K562 (cell line): ENCODE measurements around the gene NPAS2. TPM values are rescaled to one million over a fixed set of nuclear protein-coding genes. Genes with fewer than 3 reads are reported as not detected.

ENCODE experiments used
- ATAC-seq: fragments of 200-7000 bp; cut with Tn5 transposase; 3 replicates; pipeline ENCODE4 v1.9.1; 2020; ENCODE audit warnings: moderate library complexity
- BruUV-seq: library from RNA; stranded (reverse); fragments of 400-500 nt; replicated peaks from 2 replicates; lab custom pipeline; 2021; lab: Mats Ljungman, UMichigan
- CTCF ChIA-PET: fragments of 300-600 bp; formaldehyde crosslinking; extraction: SDS; loops from one replicate; lab custom pipeline; 2021; ENCODE audit warnings: low intra/inter-chr PET ratio; lab: Yijun Ruan, JAX
- POLR2A ChIA-PET: fragments of 300-600, 350-650 bp; sonication (Branson Sonifier 250); formaldehyde crosslinking; extraction: SDS; loops from one replicate; lab custom pipeline; 2021; ENCODE audit warnings: antibody characterized with exemption, inconsistent platforms; lab: Yijun Ruan, JAX
- DNase-seq, 4 experiments: peaks; one replicate each; pipeline versions ENCODE4 v3.0.0 to v3.0.0-alpha.2; 2011 to 2018; ENCODE audit warnings: low spot score in 3 of 4, mixed read lengths in 3 of 4; ENCODE audit errors: extremely low read depth in 1 of 4
- FAIRE-seq: peaks from 2 replicates; lab custom pipeline; 2011; peaks lifted over from hg19 to GRCh38; lab: Jason Lieb, UNC
- H2AFZ ChIP-seq: 2 replicates; pipeline ENCODE4 v1.6.0; 2011; ENCODE audit warnings: low read depth, low read length, control low read depth, inconsistent platforms
- H3K27ac ChIP-seq: fragments of 200-600 bp; 3 replicates; pipeline ENCODE4 v1.8.0; 2011; ENCODE audit warnings: low read depth, mild to moderate bottlenecking, control low read depth, inconsistent platforms, low read length, moderate library complexity, mixed read lengths; ENCODE audit errors: extremely low read depth
- H3K27me3 ChIP-seq, 2 experiments: fragments of 300-600 bp in 1 of 2; 2 replicates in 1 of 2; 3 replicates in 1 of 2; pipeline versions ENCODE4 v1.6.0 to v1.8.0; 2011; ENCODE audit warnings: inconsistent platforms in 2 of 2, low read length in 2 of 2, mild to moderate bottlenecking in 1 of 2, mixed read lengths in 1 of 2, moderate library complexity in 1 of 2; ENCODE audit not compliant: control insufficient read depth in 2 of 2, insufficient read depth in 2 of 2
- H3K36me3 ChIP-seq: fragments of 300-600 bp; 3 replicates; pipeline ENCODE4 v1.8.0; 2011; ENCODE audit warnings: mild to moderate bottlenecking, low read length, inconsistent platforms; ENCODE audit not compliant: control insufficient read depth, insufficient read depth
- H3K4me1 ChIP-seq, 2 experiments: fragments of 200-600 bp in 1 of 2; replicated peaks in 1 of 2; 2 replicates in 1 of 2; 3 replicates in 1 of 2; pipeline versions ENCODE4 v1.5.1 to v1.8.0; 2011; ENCODE audit warnings: inconsistent platforms in 2 of 2, low read length in 2 of 2, mild to moderate bottlenecking in 1 of 2, mixed read lengths in 1 of 2, moderate library complexity in 1 of 2; ENCODE audit not compliant: control insufficient read depth in 2 of 2, insufficient read depth in 2 of 2
- H3K4me2 ChIP-seq: 2 replicates; pipeline ENCODE4 v1.6.1; 2011; ENCODE audit warnings: low read length, control low read depth, inconsistent platforms, mixed read lengths; ENCODE audit not compliant: insufficient read depth
- H3K4me3 ChIP-seq: fragments of 200-600 bp; sonication (generic), shearing (Covaris generic); 2 replicates; pipeline ENCODE4 v1.5.1; 2016; ENCODE audit warnings: control low read depth, inconsistent platforms
- H3K79me2 ChIP-seq: fragments of 200-600 bp; 3 replicates; pipeline ENCODE4 v1.8.0; 2011; ENCODE audit warnings: low read length, inconsistent platforms; ENCODE audit not compliant: control insufficient read depth, insufficient read depth
- H3K9ac ChIP-seq, 2 experiments: 2 replicates each; pipeline versions ENCODE4 v1.6.0 to v1.6.1; 2011; ENCODE audit warnings: low read depth in 2 of 2, low read length in 2 of 2, control low read depth in 1 of 2, inconsistent platforms in 1 of 2, mild to moderate bottlenecking in 1 of 2, mixed read lengths in 1 of 2; ENCODE audit not compliant: insufficient read depth in 1 of 2
- H3K9me1 ChIP-seq: one replicate; pipeline ENCODE4 v1.6.0; 2011; ENCODE audit warnings: inconsistent platforms, mild to moderate bottlenecking, low read length, moderate library complexity; ENCODE audit not compliant: control insufficient read depth, insufficient read depth
- H3K9me3 ChIP-seq: replicated peaks from 2 replicates; pipeline ENCODE4 v1.5.1; 2011; ENCODE audit warnings: low read depth, low read length, inconsistent platforms; ENCODE audit not compliant: control insufficient read depth, insufficient read depth
- H4K20me1 ChIP-seq: replicated peaks from 2 replicates; pipeline ENCODE4 v1.6.1; 2011; ENCODE audit warnings: low read length, inconsistent platforms, mixed read lengths; ENCODE audit not compliant: control insufficient read depth, insufficient read depth
- BACH1 ChIP-seq: fragments of 200-800 bp; sonication (Bioruptor generic); IDR thresholded peaks from 2 replicates; pipeline ENCODE4 v1.6.1; 2016; ENCODE audit warnings: missing genetic modification characterization, missing compliant biosample characterization
- E4F1 ChIP-seq: fragments of 250-450 bp; sonication (Bioruptor Pico); IDR thresholded peaks from 2 replicates; pipeline ENCODE4 v1.5.0; 2021; ENCODE audit warnings: mild to moderate bottlenecking, borderline replicate concordance
- FUS ChIP-seq: fragments of 200-400 bp; formaldehyde crosslinking; optimal IDR thresholded peaks from 2 replicates; pipeline ENCODE3; 2017; ENCODE audit warnings: low read depth, low read length
- HDGF ChIP-seq: fragments of 450-650 bp; IDR thresholded peaks from 2 replicates; pipeline ENCODE4 v1.6.1; 2016
- HMG20B ChIP-seq: fragments of 250-450 bp; sonication (Bioruptor Pico); IDR thresholded peaks from 2 replicates; pipeline ENCODE4 v1.5.0; 2021; ENCODE audit warnings: mild to moderate bottlenecking
- KDM1A ChIP-seq, 2 experiments: fragments of 450-650 bp; IDR thresholded peaks; 2 replicates each; pipeline ENCODE4 v1.6.1; 2016; ENCODE audit warnings: mild to moderate bottlenecking in 2 of 2
- KLF1 ChIP-seq: fragments of 450-650 bp; IDR thresholded peaks from 2 replicates; pipeline ENCODE4 v1.6.1; 2016; ENCODE audit warnings: missing genetic modification characterization, missing compliant biosample characterization
- NFIC ChIP-seq: fragments of 450-650 bp; IDR thresholded peaks from 2 replicates; pipeline ENCODE4 v1.6.1; 2017; ENCODE audit warnings: mild to moderate bottlenecking, inconsistent platforms
- PBX2 ChIP-seq, 2 experiments: IDR thresholded peaks in 1 of 2; conservative IDR thresholded peaks in 1 of 2; 2 replicates each; pipeline ENCODE4 v1.6.1; 2016; ENCODE audit warnings: low read depth in 2 of 2, mild to moderate bottlenecking in 1 of 2, missing compliant biosample characterization in 1 of 2, missing genetic modification characterization in 1 of 2, moderate library complexity in 1 of 2
- POLR2AphosphoS2 ChIP-seq: IDR thresholded peaks from 2 replicates; pipeline ENCODE4 v1.6.1; 2012; ENCODE audit warnings: low read length, improper control_type of control experiment
- POLR2AphosphoS5 ChIP-seq: IDR thresholded peaks from 2 replicates; pipeline ENCODE4 v1.6.1; 2011; ENCODE audit warnings: mild to moderate bottlenecking, low read depth, low read length, moderate library complexity; ENCODE audit not compliant: control insufficient read depth, insufficient read depth
- SREBF2 ChIP-seq: sonication (generic); formaldehyde crosslinking; IDR thresholded peaks from 2 replicates; pipeline ENCODE4 v1.4.0; 2020; ENCODE audit warnings: mild to moderate bottlenecking, missing genetic modification reagents
- ZNF24 ChIP-seq: fragments of 450-650 bp; IDR thresholded peaks from 2 replicates; pipeline ENCODE4 v1.6.1; 2016
- ZNF324 ChIP-seq: fragments of 250-450 bp; sonication (Bioruptor Pico); IDR thresholded peaks from 2 replicates; pipeline ENCODE4 v1.4.0; 2020; ENCODE audit warnings: mild to moderate bottlenecking
- ZNF408 ChIP-seq: fragments of 250-450 bp; sonication (Bioruptor Pico); IDR thresholded peaks from 2 replicates; pipeline ENCODE4 v1.4.0; 2020; ENCODE audit warnings: low read depth, mild to moderate bottlenecking, moderate library complexity
- WGBS: fragments of 100-300 bp; shearing (Covaris generic); methylation state at CpG from one replicate; pipeline ENCODE4 v1.1.6; 2016; ENCODE audit warnings: low coverage, mixed read lengths; ENCODE audit not compliant: insufficient coverage; ENCODE audit errors: missing lambda C conversion rate; 5-methylcytosine and 5-hydroxymethylcytosine counted together
- in situ Hi-C: fragments of 300-500 bp; cut with MboI; formaldehyde crosslinking; loops from 4 replicates; pipeline ENCODE4 v1.15.0; 2018; ENCODE audit warnings: inconsistent platforms, mixed read lengths
- intact Hi-C: fragments of 100-400 bp; cut with micrococcal nuclease; formaldehyde crosslinking; loops from 2 replicates; pipeline ENCODE4 v1.14.2; 2022
- polyA plus RNA-seq, 8 experiments: library from polyadenylated mRNA; depleted of rRNA in 4 of 8; stranded (reverse) in 5 of 8; unstranded in 3 of 8; fragments of >200 nt; fragmentation: Nextera tagmentation in 2 of 8; fragmentation: Illumina TruSeq in 1 of 8; extraction: Ambion mirVana in 2 of 8; extraction: Trizol in 1 of 8; gene quantifications; 2 replicates each; pipeline versions ENCODE4 v1.2.1 to v1.2.3, GENCODE V29; 2011 to 2014; ENCODE audit warnings: inconsistent platforms in 1 of 8, missing spikeins in 1 of 8
- total RNA-seq, 7 experiments: library from RNA; depleted of rRNA in 6 of 7; stranded (reverse); fragments of >200 nt in 6 of 7; fragmentation: Illumina TruSeq in 2 of 7; extraction: Trizol in 2 of 7; gene quantifications; 2 replicates each; pipeline versions ENCODE4 v1.2.1 to v1.2.3, GENCODE V29; 2011 to 2021; ENCODE audit warnings: low replicate concordance in 1 of 7

NPAS2 gene
- total and polyA plus RNA-seq, 9 of the 15 experiments (the other 6 are each of a cell fraction or from before 2014, with no cell fraction given), result 0.06 to 0.29 (median 0.07) TPM; not detected in 5

GRCh38 chr2:100990650-100991403 is 170.9 kb downstream of the NPAS2 start:
- 6% methylated on average over 24 of the region's 24 CpGs for WGBS
- no peaks in the 10 kb centered on the region for H3K36me3 ChIP-seq
- H4K20me1 ChIP-seq, result no peaks in the 10 kb centered on the region
- TF ChIP-seq SREBF2 (CRISPR knock-in tag) (no peak), PBX2 (CRISPR knock-in tag; IDR thresholded peaks at IDR 0.05; ENCODE audit: low read depth) (no peak), PBX2 (tag; conservative IDR thresholded peaks at IDR 0.05; ENCODE audit: low read depth) (no peak), KLF1 (tag) (no peak), ZNF24 (no peak), HMG20B (CRISPR knock-in tag) (no peak), ZNF324 (CRISPR knock-in tag) (no peak), POLR2AphosphoS2 (no peak), KDM1A (IDR thresholded peaks at IDR 0.05) (no peak), NFIC (no peak), POLR2AphosphoS5 (no peak), FUS (no peak), BACH1 (tag) (no peak), ZNF408 (no peak), E4F1 (CRISPR knock-in tag) (no peak), HDGF (no peak)
- in situ Hi-C loops, result loop anchor here (5.0 to 10.0 kb wide), 2 partner anchors 259 to 376 kb away; no protein-coding TSS in a partner anchor
- ChIA-PET CTCF (interaction anchor here (0.6 to 0.9 kb wide), 2 partner anchors 384 to 402 kb away, joined by 3 to 4 read pairs; no protein-coding TSS in a partner anchor), POLR2A (interaction anchor here (0.8 to 2.0 kb wide), 2 partner anchors 11 kb away, joined by 3 to 13 read pairs; partner anchors contain the start of gene RPL31)
- H2AFZ ChIP-seq, result no peak overlapping the region
- H3K9ac ChIP-seq, result peak overlapping the region in 1 of 2 experiments; percentile 50; a peak in 1 of 4 replicates
- no peak overlapping the region for H3K27ac ChIP-seq
- no peak for DNase-seq
- no peaks in the 10 kb centered on the region for H3K79me2 ChIP-seq
- no peaks in the 10 kb centered on the region for H3K9me1 ChIP-seq
- H3K9me3 ChIP-seq, result no peaks in the 10 kb centered on the region
- no peak for ATAC-seq
- intact Hi-C loops, result no loop called here
- H3K4me3 ChIP-seq, result no peak overlapping the region
- peaks cover 27 to 60% of the 10 kb centered on the region in 2 experiments; a peak in 4 of 5 replicates for H3K27me3 ChIP-seq
- no peak for FAIRE-seq
- no peak overlapping the region for H3K4me2 ChIP-seq
- peaks cover 0 to 7% of the 10 kb centered on the region in 2 experiments; a peak in 2 of 5 replicates for H3K4me1 ChIP-seq
- no TSS peak for BruUV-seq
